Kidney glomerular epithelial cell (primary cell): Measurements from ENCODE around the gene VWA8.

ENCODE experiments used
- DNase-seq: peaks from one replicate; lab custom pipeline; 2025; lab: John Stamatoyannopoulos, UW

Gene VWA8

GRCh38 chr13:41960637-41961465 is at the start of gene VWA8:
Gene VWA8, minus strand, starts transcription at chr13:41961109. Its CDS starts 94 bp downstream, at chr13:41961015.
- DNase-seq: peak; percentile 77

GRCh38 chr13:42009057-42009456 is 48.1 kb upstream of the VWA8 start:
- DNase-seq: no peak

- DNase-seq: peak; percentile 65
These were observed 46.9 kb upstream of the VWA8 start for GRCh38 chr13:42007844-42008243.

GRCh38 chr13:42002066-42002465 is 41.2 kb upstream of the VWA8 start:
- no peak for DNase-seq

- DNase-seq: peak; percentile 95
These were observed 40.7 kb upstream of the VWA8 start for GRCh38 chr13:42001580-42001979.

- DNase-seq: peak; percentile 4
These were observed 39.9 kb upstream of the VWA8 start for GRCh38 chr13:42000846-42001245.

- DNase-seq: no peak
These were observed 36.5 kb upstream of the VWA8 start for GRCh38 chr13:41997396-41997795.

- peak; percentile 84 for DNase-seq
These were observed 35.0 kb upstream of the VWA8 start for GRCh38 chr13:41995946-41996345.

- peak; percentile 15 for DNase-seq
These were observed 34.4 kb upstream of the VWA8 start for GRCh38 chr13:41995336-41995735.

- DNase-seq: no peak
These were observed 33.8 kb upstream of the VWA8 start for GRCh38 chr13:41994696-41995095.

GRCh38 chr13:41991936-41992335 is 31.0 kb upstream of the VWA8 start:
- DNase-seq: no peak

GRCh38 chr13:41988244-41988643 is 27.3 kb upstream of the VWA8 start:
- no peak for DNase-seq

GRCh38 chr13:41985788-41986508 is 25.0 kb upstream of the VWA8 start:
- DNase-seq: no peak

GRCh38 chr13:41981951-41982715 is 21.2 kb upstream of the VWA8 start:
- DNase-seq: no peak

- DNase-seq: no peak
These were observed 17.1 kb upstream of the VWA8 start for GRCh38 chr13:41978007-41978406.

GRCh38 chr13:41976476-41976875 is 15.6 kb upstream of the VWA8 start:
- no peak for DNase-seq

GRCh38 chr13:41974262-41974900 is 13.5 kb upstream of the VWA8 start:
- no peak for DNase-seq

GRCh38 chr13:41973247-41973741 is 12.4 kb upstream of the VWA8 start:
- DNase-seq: no peak

- DNase-seq: no peak
These were observed 10.9 kb upstream of the VWA8 start for GRCh38 chr13:41971848-41972247.

- no peak for DNase-seq
These were observed 10.0 kb upstream of the VWA8 start for GRCh38 chr13:41970918-41971317.

GRCh38 chr13:41970022-41970421 is 9.1 kb upstream of the VWA8 start:
- DNase-seq: no peak

GRCh38 chr13:41969072-41969471 is 8.2 kb upstream of the VWA8 start:
- no peak for DNase-seq
